ENCODE measurements around the gene S100A12.

The S100A12 gene

DNA sequence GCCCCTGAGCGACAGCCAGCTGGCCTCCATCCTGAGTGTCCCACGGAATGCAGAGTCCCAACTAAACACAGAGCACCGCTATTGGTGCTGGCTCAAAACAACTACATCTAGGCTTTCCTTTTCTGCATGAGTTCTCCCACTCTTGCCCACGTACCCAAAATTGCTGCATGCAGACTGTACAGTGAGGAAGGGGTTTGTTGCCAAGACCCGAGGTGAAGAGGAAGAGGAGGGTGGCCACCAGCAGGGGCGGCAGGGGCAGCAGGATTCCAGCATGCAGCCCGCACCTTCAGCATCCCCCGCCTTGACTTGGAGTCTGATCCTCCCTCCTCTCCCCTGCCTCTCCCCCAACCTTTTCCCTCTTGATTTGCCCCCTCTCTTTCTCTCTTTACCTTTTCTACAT is 9.7 kb downstream of the S100A12 start:
- H3K27ac ChIP-seq (ENCODE audit: low read depth, low read length), result no peak overlapping the region
- H3K4me3 ChIP-seq (ENCODE audit: low read depth, low read length), result no peak overlapping the region
- no peaks in the 10 kb centered on the region for H3K27me3 ChIP-seq (ENCODE audit: control insufficient read depth, insufficient read depth, low read length)
- H3K9me3 ChIP-seq (ENCODE audit: control insufficient read depth, insufficient read depth, low read length), result no peaks in the 10 kb centered on the region; the same call in 1 of the 2 replicates
- H3K36me3 ChIP-seq (ENCODE audit: control insufficient read depth, insufficient read depth, low read length), result no peaks in the 10 kb centered on the region
- H3K9ac ChIP-seq (ENCODE audit: low read depth, low read length), result no peak overlapping the region
- H3K4me1 ChIP-seq (ENCODE audit: control insufficient read depth, insufficient read depth, low read length), result no peaks in the 10 kb centered on the region

DNA sequence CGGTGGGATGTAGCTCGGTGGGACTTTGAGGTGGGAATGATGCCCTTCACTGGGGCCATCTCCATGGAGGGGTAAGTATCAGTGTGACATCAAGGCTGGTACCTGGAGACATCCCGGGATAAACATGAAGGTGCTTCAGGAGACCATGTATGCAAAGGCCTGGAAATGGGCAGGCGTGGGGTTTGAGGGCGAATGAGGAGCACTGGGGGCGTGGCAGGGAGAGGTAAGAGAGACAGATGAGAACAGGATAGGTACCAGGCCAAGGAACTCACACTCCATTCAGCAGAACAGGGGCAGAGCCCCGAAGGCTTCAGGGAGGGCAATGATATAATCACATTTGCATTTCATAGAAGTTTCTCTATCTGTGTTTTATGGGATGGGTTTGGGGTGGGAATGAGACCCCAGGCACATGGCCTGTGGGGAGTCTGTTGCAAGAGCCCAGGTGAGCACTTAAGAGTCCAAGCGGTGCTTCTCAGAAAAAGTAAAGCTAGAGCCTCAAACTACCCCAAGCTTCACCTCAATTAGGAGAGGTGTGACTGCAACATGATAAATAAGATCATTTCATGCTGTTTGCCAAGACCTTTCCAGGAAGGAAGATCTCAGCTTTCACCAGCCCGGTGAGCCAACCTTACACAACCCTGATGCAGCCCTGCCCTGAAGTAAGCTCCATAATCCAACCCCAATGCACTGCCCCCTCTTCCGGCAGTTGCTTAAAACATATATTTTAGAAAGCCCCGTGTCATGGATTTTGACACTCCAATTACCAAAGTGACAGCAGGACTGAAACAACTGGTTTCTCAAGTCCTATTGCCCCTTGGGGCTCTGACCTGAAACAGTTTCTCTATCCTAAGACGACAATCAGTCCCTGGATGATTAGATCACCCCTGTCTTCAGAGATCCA is 10.4 kb downstream of the S100A12 start:
- Histone ChIP-seq H3K4me3 (ENCODE audit: low read depth, low read length) (no peak overlapping the region), H3K27me3 (ENCODE audit: control insufficient read depth, insufficient read depth, low read length) (no peaks in the 10 kb centered on the region), H3K27ac (ENCODE audit: low read depth, low read length) (no peak overlapping the region), H3K9me3 (ENCODE audit: control insufficient read depth, insufficient read depth, low read length) (no peaks in the 10 kb centered on the region), H3K36me3 (ENCODE audit: control insufficient read depth, insufficient read depth, low read length) (no peaks in the 10 kb centered on the region), H3K9ac (ENCODE audit: low read depth, low read length) (no peak overlapping the region), H3K4me1 (ENCODE audit: control insufficient read depth, insufficient read depth, low read length) (no peaks in the 10 kb centered on the region)

DNA sequence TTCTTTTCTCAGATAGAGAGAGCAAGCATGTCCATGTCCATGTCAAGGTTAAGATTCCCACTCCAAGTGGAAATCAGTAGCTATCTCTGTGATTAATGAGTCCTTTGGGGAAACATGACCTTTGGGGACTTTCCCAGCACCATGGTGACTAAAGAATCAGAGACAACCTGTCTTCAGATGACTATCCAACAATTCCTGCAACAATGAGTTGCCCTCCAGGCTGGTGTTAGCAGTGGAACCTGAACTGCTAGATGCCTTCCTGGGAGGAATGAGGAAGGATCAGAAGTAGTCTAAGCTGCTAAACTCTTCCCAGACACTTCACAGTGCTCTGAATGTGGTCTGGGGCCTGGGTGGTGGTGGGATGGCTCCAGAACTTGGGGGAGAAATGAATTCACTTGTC is 11.3 kb downstream of the S100A12 start:
- Histone ChIP-seq H3K27ac (ENCODE audit: low read depth, low read length) (no peak overlapping the region), H3K27me3 (ENCODE audit: control insufficient read depth, insufficient read depth, low read length) (no peaks in the 10 kb centered on the region), H3K4me1 (ENCODE audit: control insufficient read depth, insufficient read depth, low read length) (no peaks in the 10 kb centered on the region), H3K36me3 (ENCODE audit: control insufficient read depth, insufficient read depth, low read length) (no peaks in the 10 kb centered on the region), H3K9ac (ENCODE audit: low read depth, low read length) (no peak overlapping the region), H3K4me3 (ENCODE audit: low read depth, low read length) (no peak overlapping the region), H3K9me3 (ENCODE audit: control insufficient read depth, insufficient read depth, low read length) (no peaks in the 10 kb centered on the region)

DNA sequence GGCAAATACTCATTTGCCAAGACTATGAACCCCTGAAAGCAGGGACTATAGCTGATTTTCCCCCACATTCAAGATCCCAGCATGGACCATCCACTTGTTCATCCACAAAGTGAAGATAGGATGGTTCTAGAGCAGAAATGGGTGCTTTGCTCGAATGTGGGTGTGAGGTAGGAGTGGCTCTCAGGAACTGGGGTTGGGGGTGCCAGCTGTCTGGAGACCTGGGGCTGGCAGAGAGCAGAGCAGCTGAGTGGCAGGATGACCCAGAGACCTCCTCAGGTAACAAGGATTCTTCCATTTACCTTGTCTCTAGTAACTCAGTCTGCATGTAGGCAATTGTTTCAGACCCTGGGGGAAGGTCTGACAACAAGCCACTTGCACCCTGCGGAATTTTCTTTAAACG is 11.8 kb downstream of the S100A12 start:
- Histone ChIP-seq H3K27ac (ENCODE audit: low read depth, low read length) (no peak overlapping the region), H3K4me3 (ENCODE audit: low read depth, low read length) (no peak overlapping the region), H3K9me3 (ENCODE audit: control insufficient read depth, insufficient read depth, low read length) (no peaks in the 10 kb centered on the region), H3K4me1 (ENCODE audit: control insufficient read depth, insufficient read depth, low read length) (no peaks in the 10 kb centered on the region), H3K27me3 (ENCODE audit: control insufficient read depth, insufficient read depth, low read length) (no peaks in the 10 kb centered on the region), H3K36me3 (ENCODE audit: control insufficient read depth, insufficient read depth, low read length) (no peaks in the 10 kb centered on the region), H3K9ac (ENCODE audit: low read depth, low read length) (no peak overlapping the region)

DNA sequence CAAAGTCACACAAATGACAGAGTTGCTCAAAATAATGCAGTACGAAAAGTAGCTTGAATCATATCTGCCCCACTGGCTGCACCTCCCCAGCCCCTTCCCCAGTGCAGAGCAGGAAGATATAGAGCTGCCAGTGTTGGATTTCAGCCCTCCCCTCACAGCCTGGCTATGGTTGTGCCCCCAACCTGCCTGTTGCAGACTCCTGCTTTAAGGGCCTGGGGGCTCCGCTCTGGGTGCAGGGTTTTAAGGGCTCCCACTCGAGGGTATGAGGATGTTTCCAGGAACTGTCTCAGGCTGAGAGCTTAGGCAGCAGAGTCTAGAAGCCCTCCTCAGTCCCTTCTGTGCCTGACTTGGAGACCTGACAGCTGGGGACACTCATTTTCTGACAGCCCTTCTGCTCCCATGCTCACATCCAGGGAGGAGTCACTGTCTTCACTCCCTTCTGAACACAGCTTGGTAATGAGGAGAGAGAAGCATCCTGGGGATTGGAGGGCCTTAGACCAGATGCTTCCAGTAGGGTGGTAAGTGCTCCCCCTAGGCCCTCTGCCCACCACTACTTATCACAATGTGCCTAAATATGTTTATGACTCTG is 13.1 kb downstream of the S100A12 start:
- Histone ChIP-seq H3K36me3 (ENCODE audit: control insufficient read depth, insufficient read depth, low read length) (no peaks in the 10 kb centered on the region), H3K4me3 (ENCODE audit: low read depth, low read length) (no peak overlapping the region), H3K9ac (ENCODE audit: low read depth, low read length) (no peak overlapping the region), H3K9me3 (ENCODE audit: control insufficient read depth, insufficient read depth, low read length) (no peaks in the 10 kb centered on the region), H3K4me1 (ENCODE audit: control insufficient read depth, insufficient read depth, low read length) (no peaks in the 10 kb centered on the region), H3K27me3 (ENCODE audit: control insufficient read depth, insufficient read depth, low read length) (no peaks in the 10 kb centered on the region), H3K27ac (ENCODE audit: low read depth, low read length) (no peak overlapping the region)

DNA sequence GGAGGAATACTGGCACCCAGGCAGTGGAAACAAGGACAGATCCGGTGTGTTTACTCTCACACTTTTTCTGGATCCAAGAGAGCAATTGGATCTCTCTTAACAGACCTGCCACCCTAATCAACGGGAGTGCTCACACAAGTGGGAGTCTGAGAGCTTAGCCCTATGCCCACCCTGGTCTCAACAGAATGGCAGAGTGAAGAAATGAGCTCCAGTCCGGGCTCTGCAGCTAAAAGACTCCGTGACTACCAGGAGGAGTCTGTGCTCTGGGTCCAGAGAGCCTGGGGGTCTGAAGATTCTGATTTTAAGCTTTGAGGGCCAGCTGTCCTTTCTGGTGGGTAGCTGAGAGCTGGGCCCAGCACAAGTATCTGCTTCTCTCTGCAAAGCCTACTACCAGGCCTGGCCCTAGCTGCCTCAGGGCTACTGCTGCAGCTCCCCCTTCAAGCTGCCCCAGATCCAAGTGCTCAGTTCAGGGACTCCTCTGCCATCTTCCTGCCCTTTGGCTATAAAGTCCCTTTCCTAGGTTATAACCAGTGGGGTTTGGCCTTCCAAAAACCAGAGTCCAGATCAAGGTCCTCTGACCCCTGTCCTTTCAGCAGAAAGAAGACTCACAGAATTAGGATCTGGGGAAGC is 13.8 kb downstream of the S100A12 start:
- no peaks in the 10 kb centered on the region for H3K9me3 ChIP-seq (ENCODE audit: control insufficient read depth, insufficient read depth, low read length)
- H3K4me1 ChIP-seq (ENCODE audit: control insufficient read depth, insufficient read depth, low read length), result no peaks in the 10 kb centered on the region
- H3K9ac ChIP-seq (ENCODE audit: low read depth, low read length), result no peak overlapping the region
- no peaks in the 10 kb centered on the region for H3K36me3 ChIP-seq (ENCODE audit: control insufficient read depth, insufficient read depth, low read length)
- H3K27ac ChIP-seq (ENCODE audit: low read depth, low read length), result no peak overlapping the region
- no peaks in the 10 kb centered on the region for H3K27me3 ChIP-seq (ENCODE audit: control insufficient read depth, insufficient read depth, low read length)
- no peak overlapping the region for H3K4me3 ChIP-seq (ENCODE audit: low read depth, low read length)

DNA sequence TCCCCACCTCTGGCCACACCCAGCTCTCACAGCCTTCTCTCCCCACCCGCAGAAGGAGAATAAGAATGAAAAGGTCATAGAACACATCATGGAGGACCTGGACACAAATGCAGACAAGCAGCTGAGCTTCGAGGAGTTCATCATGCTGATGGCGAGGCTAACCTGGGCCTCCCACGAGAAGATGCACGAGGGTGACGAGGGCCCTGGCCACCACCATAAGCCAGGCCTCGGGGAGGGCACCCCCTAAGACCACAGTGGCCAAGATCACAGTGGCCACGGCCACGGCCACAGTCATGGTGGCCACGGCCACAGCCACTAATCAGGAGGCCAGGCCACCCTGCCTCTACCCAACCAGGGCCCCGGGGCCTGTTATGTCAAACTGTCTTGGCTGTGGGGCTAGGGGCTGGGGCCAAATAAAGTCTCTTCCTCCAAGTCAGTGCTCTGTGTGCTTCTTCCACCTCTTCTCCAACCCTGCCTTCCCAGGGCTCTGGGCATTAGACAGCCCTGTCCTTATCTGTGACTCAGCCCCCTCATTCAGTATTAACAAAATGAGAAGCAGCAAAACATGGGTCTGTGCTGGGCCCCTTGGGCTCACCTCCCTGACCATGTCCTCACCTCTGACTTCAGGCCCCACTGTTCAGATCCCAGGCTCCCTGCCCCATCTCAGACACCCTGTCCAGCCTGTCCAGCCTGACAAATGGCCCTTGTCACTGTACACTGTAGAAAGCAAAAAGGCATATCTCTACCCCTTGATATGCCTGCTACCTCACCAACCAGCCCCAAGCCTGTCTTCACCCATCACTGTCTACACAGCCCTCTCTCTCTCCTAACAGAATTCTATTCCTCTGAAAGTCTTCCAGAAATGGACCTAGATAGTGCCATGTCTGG is 14.6 kb downstream of the S100A12 start:
- Histone ChIP-seq H3K9me3 (ENCODE audit: control insufficient read depth, insufficient read depth, low read length) (no peaks in the 10 kb centered on the region), H3K27ac (ENCODE audit: low read depth, low read length) (no peak overlapping the region), H3K27me3 (ENCODE audit: control insufficient read depth, insufficient read depth, low read length) (no peaks in the 10 kb centered on the region), H3K4me3 (ENCODE audit: low read depth, low read length) (no peak overlapping the region), H3K9ac (ENCODE audit: low read depth, low read length) (no peak overlapping the region), H3K36me3 (ENCODE audit: control insufficient read depth, insufficient read depth, low read length) (no peaks in the 10 kb centered on the region), H3K4me1 (ENCODE audit: control insufficient read depth, insufficient read depth, low read length) (no peaks in the 10 kb centered on the region)

DNA sequence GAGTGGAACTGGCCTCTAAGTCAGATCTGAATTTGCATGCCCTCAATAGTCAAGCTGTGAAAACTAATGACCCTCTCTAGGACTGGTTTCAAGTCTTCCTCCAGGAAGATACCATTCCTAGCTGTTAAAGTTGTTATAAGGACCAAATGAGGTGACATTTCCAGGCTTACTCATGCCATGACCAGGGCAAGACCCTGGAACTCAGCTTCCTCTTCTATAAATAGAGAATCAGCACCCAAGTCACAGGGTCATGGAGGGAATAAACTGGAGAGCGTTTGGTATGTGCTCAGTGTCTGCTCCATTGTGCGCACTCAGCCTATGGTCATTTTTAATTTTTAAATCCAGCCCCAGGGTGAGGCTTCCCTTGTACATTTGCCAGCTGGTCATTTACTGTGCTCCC is 15.2 kb downstream of the S100A12 start:
- no peak overlapping the region for H3K9ac ChIP-seq (ENCODE audit: low read depth, low read length)
- H3K27me3 ChIP-seq (ENCODE audit: control insufficient read depth, insufficient read depth, low read length), result no peaks in the 10 kb centered on the region
- H3K9me3 ChIP-seq (ENCODE audit: control insufficient read depth, insufficient read depth, low read length), result no peaks in the 10 kb centered on the region
- H3K27ac ChIP-seq (ENCODE audit: low read depth, low read length), result no peak overlapping the region
- no peak overlapping the region for H3K4me3 ChIP-seq (ENCODE audit: low read depth, low read length)
- H3K4me1 ChIP-seq (ENCODE audit: control insufficient read depth, insufficient read depth, low read length), result no peaks in the 10 kb centered on the region
- no peaks in the 10 kb centered on the region for H3K36me3 ChIP-seq (ENCODE audit: control insufficient read depth, insufficient read depth, low read length)

DNA sequence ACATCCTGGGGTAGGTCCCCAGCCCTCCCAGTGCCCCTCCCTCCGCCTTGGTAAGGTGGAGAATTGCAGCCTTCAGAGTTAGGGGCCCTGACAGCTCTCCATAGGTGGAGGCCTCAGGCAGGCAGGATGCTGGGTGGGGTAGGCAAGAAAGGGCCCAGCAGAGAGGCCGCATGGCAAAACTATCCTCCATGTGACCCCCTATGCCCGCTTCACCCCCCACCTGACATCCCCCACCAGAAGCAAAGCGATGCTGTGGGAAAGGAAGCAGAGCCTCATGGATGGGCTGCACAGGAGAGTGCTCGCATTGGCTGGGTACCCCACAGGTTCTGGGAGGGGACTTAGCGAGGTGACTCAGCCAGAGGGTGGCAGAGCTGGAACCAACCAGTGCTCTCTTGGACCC is 16.2 kb downstream of the S100A12 start:
- H3K27ac ChIP-seq (ENCODE audit: low read depth, low read length), result no peak overlapping the region
- H3K4me1 ChIP-seq (ENCODE audit: control insufficient read depth, insufficient read depth, low read length), result no peaks in the 10 kb centered on the region
- H3K4me3 ChIP-seq (ENCODE audit: low read depth, low read length), result no peak overlapping the region
- H3K9me3 ChIP-seq (ENCODE audit: control insufficient read depth, insufficient read depth, low read length), result no peaks in the 10 kb centered on the region
- H3K36me3 ChIP-seq (ENCODE audit: control insufficient read depth, insufficient read depth, low read length), result no peaks in the 10 kb centered on the region
- no peak overlapping the region for H3K9ac ChIP-seq (ENCODE audit: low read depth, low read length)
- H3K27me3 ChIP-seq (ENCODE audit: control insufficient read depth, insufficient read depth, low read length), result no peaks in the 10 kb centered on the region

DNA sequence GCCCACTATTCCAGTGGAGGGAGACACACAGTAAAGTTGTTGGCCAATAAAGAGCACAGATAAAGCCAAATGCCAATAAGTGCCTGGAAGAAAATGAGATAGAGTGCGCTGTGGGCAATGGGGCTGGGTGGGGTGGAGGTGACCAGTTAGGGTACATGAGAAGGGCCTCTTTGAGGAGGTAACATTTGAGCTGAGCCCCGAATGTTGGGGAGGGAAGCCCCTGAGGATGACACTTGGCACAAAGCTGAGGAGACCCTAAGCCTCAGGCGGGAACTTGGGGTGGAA is 16.8 kb downstream of the S100A12 start:
- Histone ChIP-seq H3K36me3 (ENCODE audit: control insufficient read depth, insufficient read depth, low read length) (no peaks in the 10 kb centered on the region), H3K27me3 (ENCODE audit: control insufficient read depth, insufficient read depth, low read length) (no peaks in the 10 kb centered on the region), H3K9me3 (ENCODE audit: control insufficient read depth, insufficient read depth, low read length) (no peaks in the 10 kb centered on the region), H3K4me1 (ENCODE audit: control insufficient read depth, insufficient read depth, low read length) (no peaks in the 10 kb centered on the region), H3K9ac (ENCODE audit: low read depth, low read length) (no peak overlapping the region), H3K4me3 (ENCODE audit: low read depth, low read length) (no peak overlapping the region), H3K27ac (ENCODE audit: low read depth, low read length) (no peak overlapping the region)

All from HUES48 (cell line).